ENCODE measurements around the gene SLC22A17. TPM values are rescaled to one million over a fixed set of nuclear protein-coding genes. Genes with fewer than 3 reads are reported as not detected.

Gene SLC22A17
- total and polyA plus RNA-seq, 2 of the 13 experiments (the other 11 are each of a cell fraction or from before 2014, with no cell fraction given): 0.95 to 1.1 TPM

- TF ChIP-seq HBP1 (CRISPR knock-in tag; IDR thresholded peaks at IDR 0.05; ENCODE audit: low read depth) (no peak; the same call in 1 of the 2 replicates), EHMT2 (IDR thresholded peaks at IDR 0.05; ENCODE audit: borderline replicate concordance, low read depth, low read length) (no peak), ZNF605 (CRISPR knock-in tag; IDR thresholded peaks at IDR 0.05) (peak; percentile 81), BRCA1 (CRISPR knock-in tag; IDR thresholded peaks at IDR 0.05) (no peak; the same call in 1 of the 2 replicates), BHLHE40 (IDR thresholded peaks at IDR 0.05; ENCODE audit: low read length) (no peak; the same call in 1 of the 2 replicates), NR0B2 (CRISPR knock-in tag; IDR thresholded peaks at IDR 0.05) (peak; percentile 94), RNF2 (conservative IDR thresholded peaks at IDR 0.05; ENCODE audit: low read depth) (peak; percentile 98), ZNF703 (CRISPR knock-in tag; IDR thresholded peaks at IDR 0.05; ENCODE audit: borderline replicate concordance) (no peak), RFXAP (CRISPR knock-in tag; IDR thresholded peaks at IDR 0.05; ENCODE audit: borderline replicate concordance) (peak; percentile 5; the same call in 1 of the 2 replicates), ZBTB21 (CRISPR knock-in tag; IDR thresholded peaks at IDR 0.05) (peak; percentile 54; the same call in 1 of the 2 replicates), ZNF780A (CRISPR knock-in tag; IDR thresholded peaks at IDR 0.05) (no peak), ZNF230 (CRISPR knock-in tag; IDR thresholded peaks at IDR 0.05) (peak; percentile 91), PREB (CRISPR knock-in tag; IDR thresholded peaks at IDR 0.05) (peak; percentile 73), TOE1 (CRISPR knock-in tag; IDR thresholded peaks at IDR 0.05) (peak; percentile 61; the same call in 1 of the 2 replicates), NAIF1 (CRISPR knock-in tag; IDR thresholded peaks at IDR 0.05; ENCODE audit: borderline replicate concordance) (no peak), SMARCC2 (IDR thresholded peaks at IDR 0.05) (no peak), ZSCAN31 (CRISPR knock-in tag; IDR thresholded peaks at IDR 0.05; ENCODE audit: low read depth) (no peak; the same call in 1 of the 2 replicates), PTBP1 (IDR thresholded peaks at IDR 0.05; ENCODE audit: low read depth, low read length, poor library complexity, severe bottlenecking) (peak; percentile 79)
- TF ChIP-seq, protein P1, sequence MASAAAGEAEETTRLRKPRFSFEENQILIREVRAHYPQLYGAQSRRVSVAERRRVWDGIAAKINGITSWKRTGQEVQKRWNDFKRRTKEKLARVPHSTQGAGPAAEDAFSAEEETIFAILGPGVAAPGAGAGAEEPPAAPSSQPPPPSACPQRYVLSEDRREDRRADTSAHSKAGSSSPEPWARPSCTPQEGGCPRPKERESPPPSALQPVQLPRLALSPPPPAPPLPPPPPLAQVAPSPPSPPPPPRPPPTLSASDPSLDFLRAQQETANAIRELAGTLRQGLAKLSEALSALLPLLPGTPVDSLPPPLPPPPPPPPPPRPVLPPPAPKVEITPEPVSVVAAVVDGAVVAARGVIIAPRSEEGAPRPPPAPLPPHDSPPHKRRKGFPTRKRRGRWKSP (CRISPR knock-in tag; IDR thresholded peaks at IDR 0.05): no peak
- TF ChIP-seq, protein P2, sequence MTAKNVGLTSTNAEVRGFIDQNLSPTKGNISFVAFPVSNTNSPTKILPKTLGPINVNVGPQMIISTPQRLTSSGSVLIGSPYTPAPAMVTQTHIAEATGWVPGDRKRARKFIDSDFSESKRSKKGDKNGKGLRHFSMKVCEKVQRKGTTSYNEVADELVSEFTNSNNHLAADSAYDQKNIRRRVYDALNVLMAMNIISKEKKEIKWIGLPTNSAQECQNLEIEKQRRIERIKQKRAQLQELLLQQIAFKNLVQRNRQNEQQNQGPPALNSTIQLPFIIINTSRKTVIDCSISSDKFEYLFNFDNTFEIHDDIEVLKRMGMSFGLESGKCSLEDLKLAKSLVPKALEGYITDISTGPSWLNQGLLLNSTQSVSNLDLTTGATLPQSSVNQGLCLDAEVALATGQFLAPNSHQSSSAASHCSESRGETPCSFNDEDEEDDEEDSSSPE (CRISPR knock-in tag; IDR thresholded peaks at IDR 0.05): peak; percentile 95
- TF ChIP-seq, protein P3, sequence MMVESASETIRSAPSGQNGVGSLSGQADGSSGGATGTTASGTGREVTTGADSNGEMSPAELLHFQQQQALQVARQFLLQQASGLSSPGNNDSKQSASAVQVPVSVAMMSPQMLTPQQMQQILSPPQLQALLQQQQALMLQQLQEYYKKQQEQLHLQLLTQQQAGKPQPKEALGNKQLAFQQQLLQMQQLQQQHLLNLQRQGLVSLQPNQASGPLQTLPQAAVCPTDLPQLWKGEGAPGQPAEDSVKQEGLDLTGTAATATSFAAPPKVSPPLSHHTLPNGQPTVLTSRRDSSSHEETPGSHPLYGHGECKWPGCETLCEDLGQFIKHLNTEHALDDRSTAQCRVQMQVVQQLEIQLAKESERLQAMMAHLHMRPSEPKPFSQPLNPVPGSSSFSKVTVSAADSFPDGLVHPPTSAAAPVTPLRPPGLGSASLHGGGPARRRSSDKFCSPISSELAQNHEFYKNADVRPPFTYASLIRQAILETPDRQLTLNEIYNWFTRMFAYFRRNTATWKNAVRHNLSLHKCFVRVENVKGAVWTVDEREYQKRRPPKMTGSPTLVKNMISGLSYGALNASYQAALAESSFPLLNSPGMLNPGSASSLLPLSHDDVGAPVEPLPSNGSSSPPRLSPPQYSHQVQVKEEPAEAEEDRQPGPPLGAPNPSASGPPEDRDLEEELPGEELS (CRISPR knock-in tag; IDR thresholded peaks at IDR 0.05): peak; percentile 58
- TF ChIP-seq, protein P4, sequence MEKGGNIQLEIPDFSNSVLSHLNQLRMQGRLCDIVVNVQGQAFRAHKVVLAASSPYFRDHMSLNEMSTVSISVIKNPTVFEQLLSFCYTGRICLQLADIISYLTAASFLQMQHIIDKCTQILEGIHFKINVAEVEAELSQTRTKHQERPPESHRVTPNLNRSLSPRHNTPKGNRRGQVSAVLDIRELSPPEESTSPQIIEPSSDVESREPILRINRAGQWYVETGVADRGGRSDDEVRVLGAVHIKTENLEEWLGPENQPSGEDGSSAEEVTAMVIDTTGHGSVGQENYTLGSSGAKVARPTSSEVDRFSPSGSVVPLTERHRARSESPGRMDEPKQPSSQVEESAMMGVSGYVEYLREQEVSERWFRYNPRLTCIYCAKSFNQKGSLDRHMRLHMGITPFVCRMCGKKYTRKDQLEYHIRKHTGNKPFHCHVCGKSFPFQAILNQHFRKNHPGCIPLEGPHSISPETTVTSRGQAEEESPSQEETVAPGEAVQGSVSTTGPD (CRISPR knock-in tag; IDR thresholded peaks at IDR 0.05): peak; percentile 70; the same call in 1 of the 2 replicates
These were observed 50.8 kb downstream of the SLC22A17 start (continued) for GRCh38 chr14:23301969-23302289.
